IMR-90 (cell line): ENCODE results near the gene TAAR8. TPM values are rescaled to one million over a fixed set of nuclear protein-coding genes. Genes with fewer than 3 reads are reported as not detected.

ENCODE experiments used
- ATAC-seq: fragments of 200-7000 bp; cut with Tn5 transposase; 2 replicates; pipeline ENCODE4 v1.9.1; 2020; ENCODE audit warnings: low read depth, mild to moderate bottlenecking, moderate library complexity
- BruUV-seq: library from RNA; stranded (reverse); fragments of 400-500 nt; replicated peaks from 2 replicates; lab custom pipeline; 2021; lab: Mats Ljungman, UMichigan
- CTCF ChIA-PET: fragments of 300-600 bp; formaldehyde crosslinking; extraction: SDS; loops from one replicate; lab custom pipeline; 2021; ENCODE audit warnings: antibody characterized with exemption; lab: Yijun Ruan, JAX
- POLR2A ChIA-PET: fragments of 300-600 bp; sonication (Branson Sonifier 250); formaldehyde crosslinking; loops from one replicate; lab custom pipeline; 2022; ENCODE audit warnings: antibody characterized with exemption; ENCODE audit not compliant: unreplicated experiment; lab: Charles Lee
- DNase-seq: peaks from one replicate; pipeline ENCODE4 v3.0.0; 2013
- H2AFZ ChIP-seq: replicated peaks from 2 replicates; pipeline ENCODE3; 2013; ENCODE audit warnings: low read length, mild to moderate bottlenecking; ENCODE audit not compliant: poor library complexity
- H2AK5ac ChIP-seq: 2 replicates; pipeline ENCODE4 v1.6.1; 2013; ENCODE audit warnings: low read depth, low read length, inconsistent platforms
- H2AK9ac ChIP-seq: replicated peaks from 2 replicates; pipeline ENCODE3; 2013; ENCODE audit warnings: mild to moderate bottlenecking, low read depth, low read length, moderate library complexity; ENCODE audit not compliant: poor library complexity
- H2BK120ac ChIP-seq: 2 replicates; pipeline ENCODE4 v1.6.1; 2013; ENCODE audit warnings: low read depth, low read length, inconsistent platforms
- H2BK15ac ChIP-seq: 3 replicates; pipeline ENCODE4 v1.6.1; 2013; ENCODE audit warnings: low read depth, low read length, inconsistent platforms
- H2BK20ac ChIP-seq: 2 replicates; pipeline ENCODE4 v1.6.1; 2013; ENCODE audit warnings: low read depth, mild to moderate bottlenecking, inconsistent platforms, low read length, moderate library complexity
- H2BK5ac ChIP-seq: 2 replicates; pipeline ENCODE4 v1.6.1; 2013; ENCODE audit warnings: mild to moderate bottlenecking, low read depth, low read length, inconsistent platforms; ENCODE audit not compliant: poor library complexity, severe bottlenecking
- H3K14ac ChIP-seq: replicated peaks from 2 replicates; pipeline ENCODE4 v1.6.1; 2013; ENCODE audit warnings: low read depth, low read length, inconsistent platforms
- H3K18ac ChIP-seq: 2 replicates; pipeline ENCODE4 v1.6.1; 2013; ENCODE audit warnings: low read depth, low read length, control low read depth
- H3K23ac ChIP-seq: 2 replicates; pipeline ENCODE4 v1.6.1; 2013; ENCODE audit warnings: low read depth, low read length, inconsistent platforms
- H3K27ac ChIP-seq: 2 replicates; pipeline ENCODE4 v1.5.1; 2013; ENCODE audit warnings: mild to moderate bottlenecking, control low read depth, low read length; ENCODE audit not compliant: insufficient read depth
- H3K27me3 ChIP-seq: 2 replicates; pipeline ENCODE4 v1.6.1; 2013; ENCODE audit warnings: low read length; ENCODE audit not compliant: control insufficient read depth, insufficient read depth
- H3K36me3 ChIP-seq: 2 replicates; pipeline ENCODE4 v1.6.1; 2013; ENCODE audit warnings: low read length, mixed read lengths; ENCODE audit not compliant: control insufficient read depth, insufficient read depth
- H3K4ac ChIP-seq: 2 replicates; pipeline ENCODE4 v1.6.1; 2013; ENCODE audit warnings: low read depth, low read length, inconsistent platforms
- H3K4me1 ChIP-seq: 2 replicates; pipeline ENCODE4 v1.6.1; 2013; ENCODE audit warnings: low read length, mixed read lengths; ENCODE audit not compliant: control insufficient read depth, insufficient read depth
- H3K4me2 ChIP-seq: 2 replicates; pipeline ENCODE4 v1.6.1; 2013; ENCODE audit warnings: low read depth, mild to moderate bottlenecking, control low read depth, low read length, moderate library complexity
- H3K4me3 ChIP-seq: 2 replicates; pipeline ENCODE4 v1.5.1; 2013; ENCODE audit warnings: low read depth, mild to moderate bottlenecking, control low read depth, low read length, moderate library complexity; ENCODE audit not compliant: insufficient read depth
- H3K56ac ChIP-seq: 2 replicates; pipeline ENCODE4 v1.6.1; 2013; ENCODE audit warnings: low read length, inconsistent platforms; ENCODE audit not compliant: insufficient read depth; ENCODE audit errors: extremely low read depth
- H3K79me1 ChIP-seq, 2 experiments: 2 replicates each; pipeline ENCODE4 v1.6.1; 2013; ENCODE audit warnings: low read length in 2 of 2, inconsistent platforms in 1 of 2, low read depth in 1 of 2
- H3K9ac ChIP-seq: 2 replicates; pipeline ENCODE4 v1.6.1; 2013; ENCODE audit warnings: low read depth, low read length, control low read depth
- H3K9me1 ChIP-seq: 2 replicates; pipeline ENCODE4 v1.6.1; 2013; ENCODE audit warnings: low read length, inconsistent platforms; ENCODE audit not compliant: insufficient read depth
- H3K9me3 ChIP-seq: 2 replicates; pipeline ENCODE4 v1.6.1; 2013; ENCODE audit warnings: low read length; ENCODE audit not compliant: control insufficient read depth, insufficient read depth
- H4K20me1 ChIP-seq: 2 replicates; pipeline ENCODE4 v1.6.1; 2013; ENCODE audit warnings: low read length, inconsistent platforms; ENCODE audit not compliant: insufficient read depth
- H4K5ac ChIP-seq: 2 replicates; pipeline ENCODE4 v1.6.1; 2013; ENCODE audit warnings: mild to moderate bottlenecking, low read depth, low read length, control low read depth
- H4K8ac ChIP-seq, 2 experiments: 2 replicates each; pipeline ENCODE4 v1.6.1; 2013; ENCODE audit warnings: low read depth in 2 of 2, low read length in 2 of 2, control low read depth in 1 of 2, inconsistent platforms in 1 of 2
- H4K91ac ChIP-seq: 2 replicates; pipeline ENCODE4 v1.6.1; 2013; ENCODE audit warnings: low read depth, low read length, inconsistent platforms; ENCODE audit not compliant: insufficient read depth
- CTCF ChIP-seq: conservative IDR thresholded peaks from 2 replicates; pipeline ENCODE4 v1.5.1; 2012; ENCODE audit warnings: mild to moderate bottlenecking, low read depth, low read length, improper control_type of control experiment
- ELK1 ChIP-seq: fragments of 150-350 bp; IDR thresholded peaks from 2 replicates; pipeline ENCODE4 v1.6.1; 2016; ENCODE audit warnings: low read depth, mild to moderate bottlenecking, low read length, moderate library complexity, borderline replicate concordance
- MXI1 ChIP-seq: IDR thresholded peaks from 2 replicates; pipeline ENCODE4 v1.6.1; 2012; ENCODE audit warnings: low read depth, mild to moderate bottlenecking, low read length, moderate library complexity, borderline replicate concordance
- NFE2L2 ChIP-seq: fragments of 150-350 bp; IDR thresholded peaks from 2 replicates; pipeline ENCODE4 v1.6.1; 2016; ENCODE audit warnings: low read depth, mild to moderate bottlenecking, low read length
- POLR2A ChIP-seq: IDR thresholded peaks from 2 replicates; pipeline ENCODE4 v1.6.1; 2012; ENCODE audit warnings: mild to moderate bottlenecking, low read depth, low read length
- WGBS, 2 experiments: methylation state at CpG; one replicate each; pipeline versions ENCODE4 v1.1.5 to v1.1.7; 2013; ENCODE audit warnings: missing lambda C conversion rate in 2 of 2; ENCODE audit not compliant: insufficient read length in 1 of 2; ENCODE audit errors: extremely low coverage in 2 of 2; 5-methylcytosine and 5-hydroxymethylcytosine counted together
- dilution Hi-C: fragments of 300-500 bp; cut with HindIII; formaldehyde crosslinking; loops from one replicate; pipeline ENCODE4 v1.14.3; 2018; ENCODE audit warnings: low sequenced_read_pairs; ENCODE audit not compliant: unreplicated experiment
- in situ Hi-C: fragments of 300-500 bp; cut with MboI; formaldehyde crosslinking; loops from 3 replicates; pipeline ENCODE4 v1.14.3; 2019; ENCODE audit warnings: low sequenced_read_pairs, inconsistent platforms, mixed read lengths
- intact Hi-C: fragments of 100-400 bp; cut with micrococcal nuclease; formaldehyde crosslinking; loops from 2 replicates; pipeline ENCODE4 v1.10.0; 2022
- polyA plus RNA-seq, 3 experiments: library from polyadenylated mRNA; depleted of rRNA; stranded (reverse); fragments of >200 nt; gene quantifications; 2 replicates each; pipeline ENCODE4 v1.2.3, GENCODE V29; 2012; ENCODE audit warnings: low replicate concordance in 1 of 3
- total RNA-seq: library from RNA; depleted of rRNA; stranded (reverse); fragments of >200 nt; gene quantifications from 2 replicates; pipeline ENCODE4 v1.2.3, GENCODE V29; 2012

TAAR8 gene
- total and polyA plus RNA-seq, 2 of the 4 experiments (the other 2 are of a cell fraction) = not detected

GRCh38 chr6:132537145-132537544, 15.3 kb upstream of the TAAR8 start:
- Histone ChIP-seq H3K14ac (no peak overlapping the region), H3K36me3 (no peaks in the 10 kb centered on the region), H3K4me2 (no peak overlapping the region), H3K9ac (no peak overlapping the region), H4K91ac (no peak overlapping the region), H3K9me1 (no peaks in the 10 kb centered on the region), H3K4me3 (no peak overlapping the region), H3K79me1 (no peaks in the 10 kb centered on the region), H3K18ac (no peak overlapping the region), H3K27ac (no peak overlapping the region), H4K8ac (no peak overlapping the region), H2BK15ac (no peak overlapping the region), H3K56ac (no peak overlapping the region), H2BK5ac (no peak overlapping the region), H3K9me3 (no peaks in the 10 kb centered on the region), H2AK9ac (no peak overlapping the region), H2BK20ac (no peak overlapping the region), H2AK5ac (no peak overlapping the region), H3K4ac (no peak overlapping the region), H3K27me3 (peaks cover 20% of the 10 kb centered on the region), H2BK120ac (no peak overlapping the region), H2AFZ (no peak overlapping the region), H3K23ac (no peak overlapping the region), H4K5ac (no peak overlapping the region), H4K20me1 (no peaks in the 10 kb centered on the region), H3K4me1 (no peaks in the 10 kb centered on the region)
- intact Hi-C loops (no loop called here), dilution Hi-C loops (no loop called here), in situ Hi-C loops (loop anchor here (10.0 kb wide), 1 partner anchor 238 kb away; no protein-coding TSS in a partner anchor)
- ChIA-PET CTCF (interaction anchor here (1.1 kb wide), 1 partner anchor 11 kb away, joined by 3 read pairs; no protein-coding TSS in a partner anchor), POLR2A (no interaction called here)
- no TSS peak for BruUV-seq
- ATAC-seq (no peak), DNase-seq (no peak)
- TF ChIP-seq NFE2L2 (peak; percentile 59), ELK1 (no peak), CTCF (no peak), POLR2A (no peak), MXI1 (no peak)
- no CpG with 5 or more reads among the region's 3 CpGs for WGBS, 2 experiments
